Heart left ventricle (tissue), 13 donors: ENCODE results near the gene FLT4.

Experiments used
- POLR2A ChIP-seq, 2 donors: fragments of 450-650 bp; IDR thresholded peaks; one replicate each; pipeline ENCODE4 v1.6.1; 2017; ENCODE audit warnings: antibody characterized with exemption in 2 of 2, mild to moderate bottlenecking in 2 of 2, moderate library complexity in 2 of 2
- TF ChIP-seq, protein P1 (sequence below), 12 donors: fragments of 200-600 bp; sonication (generic) in 4 of 12; IDR thresholded peaks; one replicate each; pipeline versions ENCODE4 v1.5.0 to v1.8.0; 2018 to 2022; ENCODE audit warnings: antibody characterized with exemption in 12 of 12, mild to moderate bottlenecking in 5 of 12
- donor health status: ischemic (EF 13 %, LVEDD 7.1; RV severe dilation, severe dysfunction).
- donor health status: DM: no; HTN: yes; CAD: no.
- donor health status: DM: no; HTN: no; CAD: no.
- donor health status: ischemic (EF 25% LVEDD 6.9; RV normal size, moderate dysfunction).
- donor health status: ischemic (EF 25% LVEDD 5.7; RV mildly dilated, moderate dysfunction).
- donor health status: ischemic (EF 35%, LVEDD 5.7; RV mildly dilated, moderate dysfunction).
- donor health status: nonischemic (EF 11% LVEDD 7.7; RV severe dilation, severe dysfunction).
- donor health status: DM: yes; HTN: yes; CAD: no.
- donor health status: PGD.
- donor health status: ischemic (EF 29% LVEDD 5.4; RV normal size, mild dysfunction).
- donor health status: nonischemic (EF 23%, LVEDD 6.1; RV moderate dilation, normal function).

- TF ChIP-seq, protein P1, sequence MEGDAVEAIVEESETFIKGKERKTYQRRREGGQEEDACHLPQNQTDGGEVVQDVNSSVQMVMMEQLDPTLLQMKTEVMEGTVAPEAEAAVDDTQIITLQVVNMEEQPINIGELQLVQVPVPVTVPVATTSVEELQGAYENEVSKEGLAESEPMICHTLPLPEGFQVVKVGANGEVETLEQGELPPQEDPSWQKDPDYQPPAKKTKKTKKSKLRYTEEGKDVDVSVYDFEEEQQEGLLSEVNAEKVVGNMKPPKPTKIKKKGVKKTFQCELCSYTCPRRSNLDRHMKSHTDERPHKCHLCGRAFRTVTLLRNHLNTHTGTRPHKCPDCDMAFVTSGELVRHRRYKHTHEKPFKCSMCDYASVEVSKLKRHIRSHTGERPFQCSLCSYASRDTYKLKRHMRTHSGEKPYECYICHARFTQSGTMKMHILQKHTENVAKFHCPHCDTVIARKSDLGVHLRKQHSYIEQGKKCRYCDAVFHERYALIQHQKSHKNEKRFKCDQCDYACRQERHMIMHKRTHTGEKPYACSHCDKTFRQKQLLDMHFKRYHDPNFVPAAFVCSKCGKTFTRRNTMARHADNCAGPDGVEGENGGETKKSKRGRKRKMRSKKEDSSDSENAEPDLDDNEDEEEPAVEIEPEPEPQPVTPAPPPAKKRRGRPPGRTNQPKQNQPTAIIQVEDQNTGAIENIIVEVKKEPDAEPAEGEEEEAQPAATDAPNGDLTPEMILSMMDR (IDR thresholded peaks at IDR 0.05) = no peak
- TF ChIP-seq POLR2A (IDR thresholded peaks at IDR 0.05) = no peak
Observed at GRCh38 chr5:180641566-180641900, 7.9 kb downstream of the FLT4 start.
